ENCODE data around the gene CAMK2G.
"Not testable (repeated sequence)": the region's sequence is repeated elsewhere in the genome, so short reads cannot be mapped to it uniquely, and the experiment has no call there.

Gene CAMK2G

GRCh38 chr10:73788864-73789658 lies 85.3 kb downstream of the CAMK2G start:
- DNase-seq, result no peak

GRCh38 chr10:73787031-73787800 lies 87.1 kb downstream of the CAMK2G start:
- not testable (repeated sequence) for DNase-seq

- no peak for DNase-seq
These were observed 87.9 kb downstream of the CAMK2G start for GRCh38 chr10:73786512-73786885.

- DNase-seq, result peak; percentile 31 to 43
These were observed 88.4 kb downstream of the CAMK2G start for GRCh38 chr10:73785721-73786511.

- DNase-seq, result peak; percentile 76
These were observed 89.1 kb downstream of the CAMK2G start, which contains the start of gene ZSWIM8 for GRCh38 chr10:73785211-73785720. Gene ZSWIM8, plus strand, starts transcription at chr10:73785606. Its CDS starts 273 bp downstream, at chr10:73785879.

GRCh38 chr10:73782749-73783085 lies 91.6 kb downstream of the CAMK2G start:
- no peak for DNase-seq

- peak; percentile 88 to 90 for DNase-seq
These were observed 92.2 kb downstream of the CAMK2G start, which contains the start of gene CHCHD1 for GRCh38 chr10:73781879-73782748. Gene CHCHD1, plus strand, starts transcription at chr10:73782048. Its CDS starts 28 bp downstream, at chr10:73782076.

- no peak for DNase-seq
These were observed 92.8 kb downstream of the CAMK2G start for GRCh38 chr10:73781548-73781878.

- no peak for DNase-seq
These were observed 93.4 kb downstream of the CAMK2G start for GRCh38 chr10:73780966-73781365.

- DNase-seq, result no peak
These were observed 94.1 kb downstream of the CAMK2G start for GRCh38 chr10:73780301-73780700.

- no peak for DNase-seq
These were observed 94.7 kb downstream of the CAMK2G start for GRCh38 chr10:73779539-73780197.

- no peak for DNase-seq
These were observed 95.3 kb downstream of the CAMK2G start for GRCh38 chr10:73779018-73779417.

- DNase-seq, result no peak
These were observed 99.7 kb downstream of the CAMK2G start for GRCh38 chr10:73774637-73775036.

- DNase-seq, result no peak
These were observed 101.0 kb downstream of the CAMK2G start for GRCh38 chr10:73773152-73773879.

- peak; percentile 69 to 77 for DNase-seq
These were observed 101.8 kb downstream of the CAMK2G start for GRCh38 chr10:73772281-73773151.

GRCh38 chr10:73771722-73772280 lies 102.6 kb downstream of the CAMK2G start:
- DNase-seq, result peak; percentile 61 to 64

- no peak for DNase-seq
These were observed 105.0 kb downstream of the CAMK2G start for GRCh38 chr10:73769396-73769795.

- peak; percentile 69 to 73 for DNase-seq
These were observed 105.5 kb downstream of the CAMK2G start for GRCh38 chr10:73768881-73769280.

GRCh38 chr10:73765066-73765465 lies 109.3 kb downstream of the CAMK2G start:
- DNase-seq, result no peak

Data from activated CD4-positive, alpha-beta T cell treated with anti-CD3 and anti-CD28 coated beads, Interleukin-2, amount 50 U/mL, for 4 hours (primary cell).